HS-27A (cell line): ENCODE results near the gene TLR4.

Experiments
- DNase-seq: peaks from one replicate; pipeline ENCODE4 v3.0.0-alpha.2; 2012; ENCODE audit warnings: low read depth, missing footprints

Gene TLR4

GRCh38 chr9:117704024-117704575 is at the start of gene TLR4:
TLR4 (plus strand) TSS chr9:117704403; CDS start chr9:117704473, 70 bp downstream.
- DNase-seq = peak; percentile 72

- DNase-seq = no peak
These were observed 48.2 kb upstream of the TLR4 start for GRCh38 chr9:117656002-117656401.

GRCh38 chr9:117662651-117663050 is 41.6 kb upstream of the TLR4 start:
- DNase-seq = no peak

- DNase-seq = no peak
These were observed 39.8 kb upstream of the TLR4 start for GRCh38 chr9:117664419-117664818.

- no peak for DNase-seq
These were observed 38.4 kb upstream of the TLR4 start for GRCh38 chr9:117665601-117666385.

- no peak for DNase-seq
These were observed 32.7 kb upstream of the TLR4 start for GRCh38 chr9:117671468-117671867.

- peak; percentile 68 for DNase-seq
These were observed 31.8 kb upstream of the TLR4 start for GRCh38 chr9:117672369-117672768.

- no peak for DNase-seq
These were observed 26.6 kb upstream of the TLR4 start for GRCh38 chr9:117677572-117677971.

GRCh38 chr9:117678871-117679270 is 25.3 kb upstream of the TLR4 start:
- DNase-seq = no peak

- no peak for DNase-seq
These were observed 24.8 kb upstream of the TLR4 start for GRCh38 chr9:117679416-117679815.

GRCh38 chr9:117681888-117682287 is 22.3 kb upstream of the TLR4 start:
- DNase-seq = no peak

GRCh38 chr9:117682955-117683710 is 21.1 kb upstream of the TLR4 start:
- no peak for DNase-seq

- DNase-seq = no peak
These were observed 16.7 kb upstream of the TLR4 start for GRCh38 chr9:117687532-117687931.

GRCh38 chr9:117691367-117691766 is 12.8 kb upstream of the TLR4 start:
- no peak for DNase-seq

- no peak for DNase-seq
These were observed 8.0 kb upstream of the TLR4 start for GRCh38 chr9:117696154-117696553.

GRCh38 chr9:117697046-117697445 is 7.2 kb upstream of the TLR4 start:
- no peak for DNase-seq

- DNase-seq = no peak
These were observed 666 bp upstream of the TLR4 start for GRCh38 chr9:117703537-117703936.

- DNase-seq = no peak
These were observed 394 bp downstream of the TLR4 start for GRCh38 chr9:117704597-117704996.

GRCh38 chr9:117705386-117705785 is 1.2 kb downstream of the TLR4 start:
- no peak for DNase-seq

GRCh38 chr9:117706421-117707116 is 2.4 kb downstream of the TLR4 start:
- no peak for DNase-seq

GRCh38 chr9:117707561-117707960 is 3.4 kb downstream of the TLR4 start:
- no peak for DNase-seq

GRCh38 chr9:117709936-117710335 is 5.7 kb downstream of the TLR4 start:
- DNase-seq = no peak
